Upper lobe of right lung (tissue), 1 donor: ENCODE data around the gene LFNG. TPM values are rescaled to one million over a fixed set of nuclear protein-coding genes. Genes with fewer than 3 reads are reported as not detected.

Experiments used
- ATAC-seq: fragments of 200-7000 bp; cut with Tn5 transposase; one replicate; pipeline ENCODE4 v1.9.1; 2020; ENCODE audit warnings: mild to moderate bottlenecking, moderate library complexity
- DNase-seq: peaks from one replicate; pipeline ENCODE4 v3.0.0-alpha.2; 2020
- H3K27ac ChIP-seq: fragments of 200-600 bp; one replicate; pipeline ENCODE4 v1.8.0; 2022
- H3K27me3 ChIP-seq: fragments of 200-600 bp; one replicate; pipeline ENCODE4 v1.8.0; 2022; ENCODE audit warnings: mild to moderate bottlenecking
- H3K36me3 ChIP-seq: fragments of 200-600 bp; one replicate; pipeline ENCODE4 v1.8.0; 2022
- H3K4me1 ChIP-seq: fragments of 200-600 bp; one replicate; pipeline ENCODE4 v1.8.0; 2022
- H3K4me3 ChIP-seq: fragments of 200-600 bp; one replicate; pipeline ENCODE4 v1.8.0; 2022; ENCODE audit warnings: mild to moderate bottlenecking
- H3K9me3 ChIP-seq: fragments of 200-600 bp; one replicate; pipeline ENCODE4 v1.8.0; 2022
- CTCF ChIP-seq: fragments of 200-600 bp; IDR thresholded peaks from one replicate; pipeline ENCODE4 v1.8.0; 2022; ENCODE audit warnings: antibody characterized with exemption
- intact Hi-C: fragments of 100-400 bp; cut with DNase I; formaldehyde crosslinking; loops from one replicate; pipeline ENCODE4 v1.11.0; 2022
- total RNA-seq: library from RNA; stranded (reverse); fragmentation: NEBNext Ultra II Directional; extraction: Animal tissue kit (Norgen Biotek cat#: 25700); gene quantifications from one replicate; pipeline ENCODE4 v1.2.1, GENCODE V29; 2021
- donor health status: DM: no; HTN: yes; CAD: no; lungs with severe emphysema.

LFNG gene
- total RNA-seq, 1 donor from 2014 or later = 35.4 TPM

GRCh38 chr7:2566348-2566889 lies 46.8 kb downstream of the LFNG start:
- no peak for TF ChIP-seq CTCF
- ATAC-seq = no peak
- no peaks in the 10 kb centered on the region for H3K9me3 ChIP-seq
- no peak overlapping the region for H3K4me3 ChIP-seq
- no peaks in the 10 kb centered on the region for H3K36me3 ChIP-seq
- no peaks in the 10 kb centered on the region for H3K27me3 ChIP-seq
- H3K27ac ChIP-seq = no peak overlapping the region
- intact Hi-C loops = no loop called here
- H3K4me1 ChIP-seq = peaks cover 8% of the 10 kb centered on the region
- DNase-seq = no peak

GRCh38 chr7:2566890-2567678 lies 47.5 kb downstream of the LFNG start:
- Histone ChIP-seq H3K9me3 (no peaks in the 10 kb centered on the region), H3K27ac (no peak overlapping the region), H3K4me1 (peaks cover 8% of the 10 kb centered on the region), H3K36me3 (no peaks in the 10 kb centered on the region), H3K27me3 (no peaks in the 10 kb centered on the region), H3K4me3 (no peak overlapping the region)
- TF ChIP-seq CTCF = no peak
- DNase-seq (no peak), ATAC-seq (peak; percentile 45)
- intact Hi-C loops = no loop called here

GRCh38 chr7:2567679-2568278 lies 48.2 kb downstream of the LFNG start:
- intact Hi-C loops = no loop called here
- no peak overlapping the region for H3K27ac ChIP-seq
- H3K4me3 ChIP-seq = no peak overlapping the region
- peak; percentile 51 for TF ChIP-seq CTCF
- H3K9me3 ChIP-seq = no peaks in the 10 kb centered on the region
- H3K36me3 ChIP-seq = peaks cover 3% of the 10 kb centered on the region
- H3K4me1 ChIP-seq = peaks cover 8% of the 10 kb centered on the region
- DNase-seq (no peak), ATAC-seq (peak; percentile 60)
- no peaks in the 10 kb centered on the region for H3K27me3 ChIP-seq

GRCh38 chr7:2568521-2569223 lies 49.1 kb downstream of the LFNG start:
- H3K9me3 ChIP-seq = no peaks in the 10 kb centered on the region
- DNase-seq (no peak), ATAC-seq (no peak)
- H3K27ac ChIP-seq = no peak overlapping the region
- H3K4me3 ChIP-seq = no peak overlapping the region
- no peaks in the 10 kb centered on the region for H3K27me3 ChIP-seq
- H3K36me3 ChIP-seq = peaks cover 11% of the 10 kb centered on the region
- TF ChIP-seq CTCF = no peak
- intact Hi-C loops = no loop called here
- peaks cover 8% of the 10 kb centered on the region for H3K4me1 ChIP-seq

GRCh38 chr7:2569421-2569820 lies 49.8 kb downstream of the LFNG start:
- no peak for TF ChIP-seq CTCF
- Histone ChIP-seq H3K36me3 (peaks cover 16% of the 10 kb centered on the region), H3K9me3 (no peaks in the 10 kb centered on the region), H3K4me1 (peaks cover 8% of the 10 kb centered on the region), H3K4me3 (no peak overlapping the region), H3K27me3 (no peaks in the 10 kb centered on the region), H3K27ac (no peak overlapping the region)
- no peak for DNase-seq
- no peak for ATAC-seq
- intact Hi-C loops = no loop called here
